VCaP (cell line): ENCODE results near the gene PSMB9.

Experiments
- H3K27ac ChIP-seq: fragments of 450-650 bp; 2 replicates; pipeline ENCODE4 v1.5.1; 2017
- CTCF ChIP-seq: fragments of 450-650 bp; conservative IDR thresholded peaks from 2 replicates; pipeline ENCODE4 v1.5.1; 2017; ENCODE audit warnings: mild to moderate bottlenecking, moderate library complexity

PSMB9 gene

GRCh38 chr6:32842021-32842650 lies 11.9 kb upstream of the PSMB9 start:
- no peak for TF ChIP-seq CTCF
- H3K27ac ChIP-seq: no peak overlapping the region

- H3K27ac ChIP-seq: peak overlapping the region; percentile 77; the same call in 1 of the 2 replicates
- TF ChIP-seq CTCF: no peak
These were observed 11.3 kb upstream of the PSMB9 start for GRCh38 chr6:32842690-32843089.

- TF ChIP-seq CTCF: no peak
- H3K27ac ChIP-seq: peak overlapping the region; percentile 77
These were observed 10.5 kb upstream of the PSMB9 start for GRCh38 chr6:32843331-32843978.

- peak; percentile 23; the same call in 1 of the 2 replicates for TF ChIP-seq CTCF
- peak within 1 kb of the TSS; percentile 77 for H3K27ac ChIP-seq
These were observed 9.8 kb upstream of the PSMB9 start, which contains the start of gene PSMB8 for GRCh38 chr6:32843979-32844838. Gene PSMB8 (minus strand): TSS chr6:32844047. CDS start chr6:32843996, 51 bp downstream.

- H3K27ac ChIP-seq: peak overlapping the region; percentile 77
- TF ChIP-seq CTCF: no peak
These were observed 9.1 kb upstream of the PSMB9 start for GRCh38 chr6:32844839-32845383.

GRCh38 chr6:32845384-32845884 lies 8.6 kb upstream of the PSMB9 start:
- H3K27ac ChIP-seq: no peak overlapping the region; the same call in 1 of the 2 replicates
- TF ChIP-seq CTCF: no peak

- no peak overlapping the region for H3K27ac ChIP-seq
- no peak for TF ChIP-seq CTCF
These were observed 7.0 kb upstream of the PSMB9 start for GRCh38 chr6:32847004-32847403.
